CD4-positive, alpha-beta T cell treated with Interleukin-4 for 4 hours (primary cell): ENCODE data around the gene MXRA7.
"Not testable (repeated sequence)": the region's sequence is repeated elsewhere in the genome, so short reads cannot be mapped to it uniquely, and the experiment has no call there.

Experiments
- DNase-seq: peaks from one replicate; pipeline ENCODE4 v3.0.0-alpha.2; 2020

MXRA7 gene

DNA sequence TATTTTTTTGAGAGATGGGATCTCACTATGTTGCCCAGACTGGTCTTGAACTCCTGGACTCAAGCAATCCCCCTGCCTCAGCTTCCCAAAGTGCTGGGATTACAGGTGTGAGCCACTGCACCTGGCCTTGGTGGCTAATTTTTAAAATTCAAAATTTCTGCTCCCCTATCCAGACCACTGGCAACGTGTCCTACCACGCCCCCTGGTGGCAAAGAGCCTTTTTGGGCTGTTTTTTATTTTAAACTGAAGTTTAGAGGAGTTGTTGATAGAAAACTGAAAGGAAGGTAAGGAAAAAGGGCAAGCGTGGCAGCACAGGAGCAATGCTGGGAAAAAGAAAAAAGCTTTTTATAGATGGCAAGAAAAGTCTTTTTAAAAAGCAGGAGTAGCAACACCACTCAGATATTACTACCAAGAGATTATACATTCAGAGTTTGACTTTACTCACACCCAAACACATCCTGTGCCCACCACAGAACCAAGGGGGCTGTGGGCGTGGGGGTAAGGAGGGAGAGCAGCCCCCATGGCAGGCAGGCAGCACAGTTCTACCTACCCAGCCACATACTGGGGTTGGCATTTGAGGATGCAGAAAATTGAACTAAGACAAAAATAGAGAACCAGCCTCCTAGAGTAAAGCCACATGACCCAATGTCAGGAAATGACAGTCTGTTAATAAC is 4.2 kb upstream of the MXRA7 start:
- DNase-seq = peak; percentile 69

GRCh38 chr17:76714336-76714735 is 3.6 kb upstream of the MXRA7 start:
- no peak for DNase-seq

- DNase-seq = no peak
These were observed 3.0 kb upstream of the MXRA7 start for GRCh38 chr17:76713765-76714164.

DNA sequence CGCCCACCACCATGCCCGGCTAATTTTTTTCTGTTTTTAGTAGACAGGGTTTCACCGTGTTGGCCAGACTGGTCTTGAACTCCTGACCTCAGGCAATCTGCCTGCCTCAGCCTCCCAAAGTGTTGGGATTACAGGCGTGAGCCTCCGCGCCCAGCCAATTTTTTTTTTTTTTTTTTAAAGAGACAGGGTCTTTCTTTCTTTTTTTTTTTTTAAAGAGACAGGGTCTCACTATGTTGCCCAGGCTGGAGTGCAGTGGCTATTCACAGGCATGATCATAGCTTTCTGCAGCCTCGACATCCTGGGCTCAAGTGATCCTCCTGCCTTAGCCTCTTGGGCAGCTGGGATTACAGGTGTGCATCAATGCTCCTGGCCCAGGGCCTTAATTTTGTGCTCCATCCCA is 1.6 kb upstream of the MXRA7 start:
- not testable (repeated sequence) for DNase-seq

GRCh38 chr17:76709951-76710862 is 558 bp downstream of the MXRA7 start:
- not testable (repeated sequence) for DNase-seq

DNA sequence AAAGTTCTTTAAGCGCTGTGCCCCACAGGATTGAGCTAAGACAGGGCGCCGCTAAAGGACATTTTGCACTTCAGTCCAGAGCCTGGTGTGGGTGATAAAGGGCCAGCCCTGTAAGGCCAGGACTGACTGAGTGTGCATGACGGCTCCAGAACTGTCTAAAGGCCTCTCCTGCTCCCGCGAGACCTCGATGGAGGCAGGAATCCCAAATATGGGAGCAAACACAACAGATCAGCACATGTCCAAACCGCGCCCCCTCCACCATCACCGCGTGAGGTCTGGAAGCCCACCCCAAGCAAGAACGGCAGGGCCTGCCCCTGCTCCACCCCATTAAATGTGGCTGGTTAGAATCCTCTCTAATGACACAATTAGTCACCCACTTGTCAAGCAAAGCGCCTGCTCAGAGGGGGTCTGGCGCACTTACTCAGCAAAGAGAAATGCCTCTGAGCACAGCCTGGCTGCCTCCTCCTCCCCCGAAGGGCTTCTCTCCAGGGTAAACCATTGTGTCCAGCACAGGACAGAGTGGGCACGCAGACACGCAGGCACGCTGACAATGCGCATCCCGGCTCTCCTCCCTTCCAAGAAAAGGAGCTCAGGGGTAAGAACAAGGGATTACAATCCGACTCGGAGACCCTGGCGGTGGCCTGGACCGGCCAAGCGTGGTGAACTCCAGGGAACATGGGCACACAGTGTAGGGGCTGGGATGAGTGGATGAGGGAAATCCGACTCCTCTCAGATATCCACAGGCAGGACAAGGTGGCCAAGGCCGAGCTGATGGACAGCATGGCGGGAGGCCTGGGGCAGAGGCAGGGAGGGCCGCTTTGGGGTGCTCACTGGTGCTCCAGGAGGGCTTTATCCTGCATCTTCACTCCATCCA is 1.5 kb downstream of the MXRA7 start:
- DNase-seq = no peak

GRCh38 chr17:76707985-76708807 is 2.6 kb downstream of the MXRA7 start:
- no peak for DNase-seq

GRCh38 chr17:76706817-76707216 is 3.9 kb downstream of the MXRA7 start:
- DNase-seq = no peak

DNA sequence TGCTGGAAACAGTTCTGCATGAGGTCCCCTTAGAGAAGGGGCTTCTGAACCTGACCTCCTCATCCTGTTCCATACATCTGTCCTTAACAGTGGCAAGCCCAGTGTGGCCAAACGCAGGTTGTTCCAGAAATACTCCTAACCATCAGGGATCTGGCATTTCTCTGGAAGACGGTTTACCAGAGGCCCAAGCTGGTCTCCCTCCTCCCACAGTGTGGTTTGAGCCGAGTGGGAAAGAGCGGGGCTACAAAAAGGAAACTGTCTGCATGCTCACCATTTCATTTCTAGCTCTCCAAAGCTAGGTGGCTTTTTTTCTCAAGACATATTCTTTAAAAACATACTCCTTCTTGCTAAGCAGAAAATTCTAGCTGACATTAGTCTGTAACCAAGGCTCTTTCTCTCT is 6.0 kb downstream of the MXRA7 start:
- no peak for DNase-seq

- DNase-seq = no peak
These were observed 7.7 kb downstream of the MXRA7 start for GRCh38 chr17:76702941-76703637.

DNA sequence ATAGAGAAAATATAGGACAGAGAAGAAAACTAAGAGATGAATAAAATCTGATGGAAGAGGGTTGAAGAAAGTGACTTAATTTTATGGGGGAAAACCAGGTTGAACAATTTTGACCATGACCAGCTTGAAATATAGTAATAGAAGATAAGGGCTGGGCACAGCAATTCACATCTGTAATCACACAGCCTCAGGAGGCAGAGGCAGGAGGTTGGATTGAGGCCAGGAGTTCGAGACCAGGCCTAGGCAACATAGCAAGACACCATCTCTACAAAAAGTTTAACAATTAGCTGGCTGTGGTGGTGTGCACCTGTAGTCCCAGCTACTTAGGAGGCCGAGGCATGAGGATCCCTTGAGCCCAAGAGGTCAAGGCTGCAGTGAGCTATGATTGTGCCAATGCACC is 8.7 kb downstream of the MXRA7 start:
- DNase-seq = no peak

- no peak for DNase-seq
These were observed 9.2 kb downstream of the MXRA7 start for GRCh38 chr17:76701471-76701967.

DNA sequence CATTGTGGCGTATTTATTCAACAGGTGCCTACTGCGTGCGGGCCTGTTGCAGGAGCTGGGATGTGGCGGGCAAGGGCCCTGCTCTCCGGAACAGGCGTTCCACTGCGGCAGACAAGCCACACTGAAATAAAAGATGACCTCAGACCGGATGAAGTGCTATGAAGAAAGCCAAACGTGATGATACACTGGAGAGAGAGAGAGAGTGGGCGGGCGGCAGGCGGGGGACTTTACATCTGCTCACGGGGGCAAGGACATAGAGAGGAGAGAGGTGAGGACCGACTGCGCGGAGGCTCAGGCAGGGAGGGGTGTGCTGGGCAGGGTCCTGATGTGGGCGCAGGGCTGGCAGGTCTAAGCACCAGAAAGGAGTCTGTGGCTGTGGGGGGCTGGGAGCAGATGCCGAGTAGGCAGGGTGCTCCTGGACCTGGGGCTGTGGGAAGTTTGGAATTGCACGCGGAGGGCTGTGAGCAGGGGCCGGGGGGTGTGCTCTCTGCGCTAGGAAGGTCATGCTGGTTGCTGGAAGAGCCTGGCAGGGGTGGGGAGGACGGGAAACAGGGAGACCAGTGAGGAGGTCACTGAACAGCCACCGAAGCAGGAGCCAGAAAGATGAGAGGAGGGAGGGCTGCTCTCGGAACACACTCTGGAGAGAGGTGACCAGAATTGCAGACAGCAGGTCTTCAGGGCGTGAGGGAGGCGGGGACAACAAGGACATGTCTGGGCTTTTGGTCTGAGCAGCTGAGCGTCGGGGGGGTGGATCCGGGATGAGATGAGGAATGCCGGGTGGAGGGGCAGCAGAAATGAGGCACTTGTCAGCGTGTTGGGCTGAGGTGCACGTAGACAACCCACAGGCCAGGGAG is 9.9 kb downstream of the MXRA7 start:
- DNase-seq = no peak

GRCh38 chr17:76700270-76700616 is 10.5 kb downstream of the MXRA7 start:
- no peak for DNase-seq

GRCh38 chr17:76698466-76698977 is 12.2 kb downstream of the MXRA7 start:
- DNase-seq = not testable (repeated sequence)

DNA sequence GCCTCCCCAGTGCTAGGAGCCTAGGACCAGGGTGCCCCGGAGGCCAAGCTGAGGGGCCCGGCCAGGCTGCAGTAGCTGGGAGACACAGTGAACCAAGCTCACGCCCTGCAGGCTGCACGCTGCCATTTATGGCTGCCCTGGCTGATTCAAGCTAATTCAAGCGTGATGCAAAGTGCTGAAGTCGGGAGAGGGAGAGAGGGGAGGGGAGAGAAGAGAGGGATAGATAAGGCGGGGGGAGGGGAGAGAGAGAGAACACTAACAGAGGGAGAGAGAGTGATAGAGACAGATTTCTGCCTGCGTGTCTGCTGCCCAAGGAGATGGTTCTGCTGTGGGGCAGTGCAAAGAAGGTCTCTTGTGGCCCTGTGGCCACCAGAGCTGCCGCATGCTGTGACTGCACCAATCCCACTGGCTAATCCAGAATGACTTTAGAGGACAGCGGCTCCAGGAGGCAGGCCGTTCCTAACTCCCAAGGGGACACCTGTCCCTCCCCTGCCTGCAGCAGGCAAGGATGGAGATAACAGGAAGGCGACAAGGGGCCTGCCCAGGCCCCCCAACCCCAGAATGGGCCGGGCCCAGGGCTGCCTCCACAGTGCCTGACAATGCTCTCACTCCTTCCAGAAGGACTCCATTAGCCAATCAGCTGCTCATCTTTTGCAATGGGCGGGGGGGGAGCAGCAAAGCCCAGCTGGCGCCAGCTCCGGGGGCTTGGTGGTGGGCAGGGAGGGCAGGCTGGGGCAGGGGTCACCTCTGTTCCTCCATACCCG is 12.9 kb downstream of the MXRA7 start:
- DNase-seq = no peak

- DNase-seq = no peak
These were observed 13.7 kb downstream of the MXRA7 start for GRCh38 chr17:76696763-76697701.

DNA sequence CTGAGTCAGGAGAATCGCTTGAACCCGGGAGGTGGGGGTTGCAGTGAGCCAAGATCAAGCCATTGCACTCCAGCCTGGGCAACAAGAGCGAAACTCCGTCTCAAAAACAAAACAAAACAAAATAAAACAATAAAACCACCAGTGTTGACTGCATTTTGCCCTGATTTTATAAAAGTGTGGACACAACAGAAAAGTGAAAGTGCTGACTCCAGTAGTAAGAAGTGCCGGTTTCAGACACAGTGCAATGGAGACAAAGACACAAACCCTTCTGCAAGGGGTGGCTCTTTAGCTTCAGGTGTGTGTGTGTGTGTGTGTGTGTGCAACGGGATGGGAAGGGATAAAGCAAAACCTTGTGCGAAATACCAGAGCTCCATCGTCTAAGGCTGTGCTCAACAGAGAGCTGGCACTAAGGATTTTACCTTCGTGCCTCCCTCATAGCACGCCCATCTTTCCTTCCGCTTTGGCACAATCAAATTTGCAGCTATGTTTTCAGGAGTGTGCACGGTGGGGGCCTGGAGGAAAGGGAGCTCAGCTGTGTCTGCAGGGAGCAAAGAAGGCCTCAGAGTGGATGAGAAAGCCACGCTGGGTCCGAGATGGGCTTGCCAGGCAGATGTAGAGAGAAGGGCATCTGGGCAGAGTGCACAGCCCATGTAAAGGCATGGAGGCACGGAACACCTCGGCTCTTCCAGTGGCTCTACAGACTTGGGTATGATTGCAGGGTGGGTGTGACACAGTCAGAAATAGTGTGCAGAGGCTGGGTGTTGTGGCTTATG is 15.5 kb downstream of the MXRA7 start:
- no peak for DNase-seq
